IMR-90 (cell line): Measurements from ENCODE around the gene HIPK1.

Source experiments
- BHLHE40 ChIP-seq: fragments of 150-350 bp; IDR thresholded peaks from 2 replicates; pipeline ENCODE4 v1.6.1; 2016; ENCODE audit warnings: mild to moderate bottlenecking, low read depth, low read length
- CEBPB ChIP-seq: IDR thresholded peaks from 2 replicates; pipeline ENCODE4 v1.6.1; 2012; ENCODE audit warnings: low read depth, low read length, improper control_type of control experiment
- CTCF ChIP-seq: conservative IDR thresholded peaks from 2 replicates; pipeline ENCODE4 v1.5.1; 2012; ENCODE audit warnings: mild to moderate bottlenecking, low read depth, low read length, improper control_type of control experiment
- FOS ChIP-seq: fragments of 150-350 bp; IDR thresholded peaks from 2 replicates; pipeline ENCODE4 v1.6.1; 2016; ENCODE audit warnings: low read depth, low read length
- MAFK ChIP-seq: IDR thresholded peaks from 2 replicates; pipeline ENCODE4 v1.6.1; 2012; ENCODE audit warnings: low read depth, low read length, improper control_type of control experiment
- MAZ ChIP-seq: IDR thresholded peaks from 2 replicates; pipeline ENCODE4 v1.6.1; 2012; ENCODE audit warnings: low read depth, mild to moderate bottlenecking, low read length, improper control_type of control experiment, moderate library complexity, borderline replicate concordance
- POLR2A ChIP-seq: IDR thresholded peaks from 2 replicates; pipeline ENCODE4 v1.6.1; 2012; ENCODE audit warnings: mild to moderate bottlenecking, low read depth, low read length
- RAD21 ChIP-seq: IDR thresholded peaks from 2 replicates; pipeline ENCODE4 v1.6.1; 2012; ENCODE audit warnings: low read length, improper control_type of control experiment
- RFX5 ChIP-seq: IDR thresholded peaks from 2 replicates; pipeline ENCODE4 v1.8.0; 2012; ENCODE audit warnings: low read depth, mild to moderate bottlenecking, low read length, moderate library complexity
- SMC3 ChIP-seq: fragments of 150-350 bp; IDR thresholded peaks from 2 replicates; pipeline ENCODE4 v1.6.1; 2016; ENCODE audit warnings: low read depth, mild to moderate bottlenecking, antibody characterized with exemption, low read length, moderate library complexity
- USF2 ChIP-seq: fragments of 150-350 bp; IDR thresholded peaks from 2 replicates; pipeline ENCODE4 v1.6.1; 2017; ENCODE audit warnings: mild to moderate bottlenecking, antibody characterized with exemption, low read length, low read depth

- no peak for TF ChIP-seq CTCF
- TF ChIP-seq POLR2A: no peak
- TF ChIP-seq SMC3: no peak
- TF ChIP-seq MAFK: no peak
- no peak for TF ChIP-seq USF2
- TF ChIP-seq BHLHE40: no peak
- TF ChIP-seq FOS: peak; percentile 38; the same call in 1 of the 2 replicates
- no peak for TF ChIP-seq MAZ
- TF ChIP-seq RAD21: no peak
- no peak for TF ChIP-seq RFX5
- peak; percentile 43; the same call in 1 of the 2 replicates for TF ChIP-seq CEBPB
Measured at GRCh38 chr1:113931451-113931851, 2.3 kb downstream of the HIPK1 start.
